Measurements from ENCODE around the gene MPI.

GRCh38 chr15:74844319-74845207 lies 45.3 kb upstream of the MPI start:
- TF ChIP-seq CTCF (IDR thresholded peaks at IDR 0.05) (no peak), POLR2A (IDR thresholded peaks at IDR 0.05) (no peak)
